GM23248 (cell line): ENCODE data around the gene YWHAG.

Experiments
- EZH2 ChIP-seq: fragments of 200-600 bp; sonication (generic); IDR thresholded peaks from 2 replicates; pipeline ENCODE4 v1.6.1; 2018; ENCODE audit warnings: antibody characterized with exemption, mild to moderate bottlenecking; ENCODE audit not compliant: insufficient read depth, poor library complexity, severe bottlenecking
- EZH2phosphoT487 ChIP-seq: fragments of 200-600 bp; sonication (generic); IDR thresholded peaks from 2 replicates; pipeline ENCODE4 v1.6.1; 2018; ENCODE audit warnings: antibody characterized with exemption, moderate library complexity, mild to moderate bottlenecking, low read depth; ENCODE audit not compliant: insufficient read depth

DNA sequence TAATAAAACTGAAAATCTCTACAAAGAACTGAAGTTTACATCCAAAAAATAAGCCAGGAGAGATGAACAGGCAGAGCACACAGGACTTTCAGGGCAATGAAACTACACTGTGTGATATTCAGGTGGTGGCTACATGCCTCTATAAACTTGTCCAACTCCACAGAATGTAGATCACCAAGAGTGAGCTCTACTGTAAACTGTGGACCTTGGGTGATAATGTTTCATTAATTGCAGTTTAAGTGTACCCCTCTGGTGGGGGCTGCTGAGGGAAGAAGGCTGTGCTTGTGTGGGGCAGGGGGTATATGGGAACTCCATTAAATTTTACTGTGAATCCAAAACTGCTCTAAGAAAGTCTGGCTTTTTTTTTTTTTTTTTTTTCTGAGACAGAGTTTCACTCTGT lies 22.7 kb downstream of the YWHAG start:
- no peak for TF ChIP-seq EZH2
- TF ChIP-seq EZH2phosphoT487, result no peak
